Measurements from ENCODE around the gene MATN4. TPM values are rescaled to one million over a fixed set of nuclear protein-coding genes. Genes with fewer than 3 reads are reported as not detected.

Gene MATN4
- total and polyA plus RNA-seq, 2 of the 4 experiments (the other 2 are of a cell fraction): 0.12 TPM; not detected in 1

GRCh38 chr20:45311589-45312211 is 3.6 kb upstream of the MATN4 start:
- no peak overlapping the region for H3K14ac ChIP-seq (replicated peaks; ENCODE audit: low read depth, low read length)
- in situ Hi-C loops (cut with MboI; ENCODE audit: low sequenced_read_pairs): no loop called here
- intact Hi-C loops (cut with micrococcal nuclease): loop anchor here (5.0 kb wide), 1 partner anchor 266 kb away; the partner anchor contains the start of gene WFDC8

More at GRCh38 chr20:45311589-45312211, 3.6 kb upstream of the MATN4 start:
- no peaks in the 10 kb centered on the region for H4K20me1 ChIP-seq (ENCODE audit: insufficient read depth, low read length)
- ChIA-PET CTCF (interaction anchor here (0.6 to 1.1 kb wide), 14 partner anchors 8 to 459 kb away, joined by 3 to 6 read pairs (median 3); no protein-coding TSS in a partner anchor), POLR2A (ENCODE audit: unreplicated experiment) (interaction anchor here (0.5 kb wide), 1 partner anchor 174 kb away, joined by 3 read pairs; no protein-coding TSS in a partner anchor)
- H2BK20ac ChIP-seq (ENCODE audit: low read depth, low read length): no peak overlapping the region
- no TSS peak for BruUV-seq (replicated peaks)
- no peak overlapping the region for H2BK5ac ChIP-seq (ENCODE audit: low read depth, low read length, poor library complexity, severe bottlenecking)
- no peak overlapping the region for H3K4me3 ChIP-seq (ENCODE audit: insufficient read depth, low read depth, low read length)
- no peak overlapping the region for H4K5ac ChIP-seq (ENCODE audit: low read depth, low read length)
- no peaks in the 10 kb centered on the region for H3K9me3 ChIP-seq (ENCODE audit: control insufficient read depth, insufficient read depth, low read length)
- H2BK15ac ChIP-seq (ENCODE audit: low read depth, low read length): no peak overlapping the region
- dilution Hi-C loops (cut with HindIII; ENCODE audit: low sequenced_read_pairs, unreplicated experiment): no loop called here
- no peaks in the 10 kb centered on the region for H3K9me1 ChIP-seq (ENCODE audit: insufficient read depth, low read length)
- no peak overlapping the region for H4K91ac ChIP-seq (ENCODE audit: insufficient read depth, low read depth, low read length)
- peak overlapping the region; percentile 44 for H2AK9ac ChIP-seq (replicated peaks; ENCODE audit: low read depth, low read length, poor library complexity)
- DNase-seq: peak; percentile 42
- H3K23ac ChIP-seq (ENCODE audit: low read depth, low read length): no peak overlapping the region
- 22% methylated on average over 18 of the region's 45 CpGs; no CpG with 5 or more reads in 1 of the 2 experiments for WGBS, 2 experiments (ENCODE audit: extremely low coverage in 2 of 2, insufficient read length in 1 of 2)
- no peak overlapping the region for H2BK120ac ChIP-seq (ENCODE audit: low read depth, low read length)
- no peak overlapping the region for H3K4ac ChIP-seq (ENCODE audit: low read depth, low read length)
- no peak overlapping the region for H3K27ac ChIP-seq (ENCODE audit: insufficient read depth, low read length)
- H3K9ac ChIP-seq (ENCODE audit: low read depth, low read length): no peak overlapping the region
- no peaks in the 10 kb centered on the region for H3K4me1 ChIP-seq (ENCODE audit: control insufficient read depth, insufficient read depth, low read length)
- peaks cover 38% of the 10 kb centered on the region for H3K27me3 ChIP-seq (ENCODE audit: control insufficient read depth, insufficient read depth, low read length)
- no peak overlapping the region for H3K4me2 ChIP-seq (ENCODE audit: low read depth, low read length)
- TF ChIP-seq RAD21 (IDR thresholded peaks at IDR 0.05; ENCODE audit: low read length) (peak; percentile 51), SMC3 (IDR thresholded peaks at IDR 0.05; ENCODE audit: low read depth, low read length) (peak; percentile 52; the same call in 1 of the 2 replicates), CTCF (conservative IDR thresholded peaks at IDR 0.05; ENCODE audit: low read depth, low read length) (peak; percentile 67), BHLHE40 (IDR thresholded peaks at IDR 0.05; ENCODE audit: low read depth, low read length) (no peak)
- no peak overlapping the region for H2AK5ac ChIP-seq (ENCODE audit: low read depth, low read length)
- no peak overlapping the region for H3K18ac ChIP-seq (ENCODE audit: low read depth, low read length)
- H3K56ac ChIP-seq (ENCODE audit: extremely low read depth, insufficient read depth, low read length): no peak overlapping the region
- H4K8ac ChIP-seq (ENCODE audit: low read depth in 2 of 2, low read length in 2 of 2): no peak overlapping the region
- H2AFZ ChIP-seq (replicated peaks; ENCODE audit: low read length, poor library complexity): peak overlapping the region; percentile 90
- H3K79me1 ChIP-seq (ENCODE audit: low read depth in 1 of 2, low read length in 2 of 2): no peaks in the 10 kb centered on the region
- ATAC-seq (ENCODE audit: low read depth): peak; percentile 88
- H3K36me3 ChIP-seq (ENCODE audit: control insufficient read depth, insufficient read depth, low read length): no peaks in the 10 kb centered on the region

Measured in IMR-90 (cell line).